HG02970 (cell line): ENCODE results near the gene MXD1.

Experiments
- ATAC-seq: cut with Tn5 transposase; IDR thresholded peaks from one replicate; pipeline ENCODE4 v1.9.1; 2021; ENCODE audit warnings: mild to moderate bottlenecking, moderate library complexity, moderate number of reproducible peaks; ENCODE audit not compliant: unreplicated experiment, low FRiP score

MXD1 gene

DNA sequence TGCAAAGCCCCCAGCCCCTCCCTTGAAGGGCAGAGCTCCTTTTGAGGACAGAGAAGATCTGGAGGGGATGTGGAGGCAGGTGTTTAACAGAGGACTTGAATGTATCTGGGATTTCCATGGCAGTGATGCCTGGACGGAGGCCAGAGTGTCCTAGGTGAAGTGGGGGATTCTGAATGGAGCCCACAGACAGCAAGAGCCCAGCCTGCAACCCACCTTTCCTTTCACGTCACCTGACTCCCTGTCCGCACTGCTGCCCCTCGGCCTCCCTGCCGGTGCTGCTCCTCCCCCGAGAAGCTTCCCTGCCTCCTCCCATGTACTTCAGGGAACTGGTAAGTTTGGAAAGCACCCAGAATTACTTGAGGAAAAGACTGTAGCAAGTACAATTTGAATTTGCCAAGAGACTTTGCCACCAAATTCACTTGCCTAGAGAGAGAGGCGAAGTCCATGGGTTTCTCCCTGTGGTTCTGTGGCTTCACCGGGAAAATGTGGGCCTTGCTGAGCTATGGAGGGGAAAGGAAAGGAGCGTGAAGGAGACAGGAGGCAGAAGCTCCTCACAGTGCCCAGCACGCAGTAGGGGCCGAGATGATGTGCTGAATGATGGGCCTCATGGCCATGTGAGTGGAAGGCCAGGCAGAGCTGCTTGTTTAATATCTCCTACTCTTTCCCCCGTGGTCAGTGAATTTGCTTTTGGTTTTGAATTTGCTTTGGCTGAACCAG lies 60.4 kb downstream of the MXD1 start:
- ATAC-seq = no peak

DNA sequence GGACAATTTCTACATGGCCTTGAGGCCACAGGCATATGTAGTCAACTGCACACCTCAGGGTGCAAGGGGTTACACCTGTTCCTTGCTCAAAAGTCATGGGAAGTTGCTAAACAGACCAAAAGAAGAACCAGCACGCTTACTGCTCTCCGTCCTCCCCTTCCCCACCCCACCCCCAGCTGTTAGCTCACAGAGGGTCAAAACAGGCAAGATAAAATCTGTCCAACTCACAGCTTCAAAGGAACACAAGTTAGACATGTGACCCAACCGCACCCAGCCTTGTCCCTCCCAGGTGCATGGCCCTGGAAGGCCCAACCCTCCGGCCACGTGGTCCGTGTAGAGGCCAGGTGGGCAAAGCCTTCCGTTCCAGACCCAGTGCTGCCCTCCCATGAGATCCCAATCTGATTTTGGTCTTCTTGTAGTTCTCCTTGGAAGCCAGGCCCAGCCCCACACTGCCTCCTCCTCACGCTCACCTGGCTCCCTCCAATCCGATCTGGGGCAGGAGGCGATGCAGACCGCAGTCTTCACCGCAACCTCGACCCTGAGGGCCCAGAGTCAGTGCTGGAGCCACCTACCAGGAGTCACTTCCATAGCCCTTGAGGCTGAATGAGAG lies 61.0 kb downstream of the MXD1 start:
- no peak for ATAC-seq

DNA sequence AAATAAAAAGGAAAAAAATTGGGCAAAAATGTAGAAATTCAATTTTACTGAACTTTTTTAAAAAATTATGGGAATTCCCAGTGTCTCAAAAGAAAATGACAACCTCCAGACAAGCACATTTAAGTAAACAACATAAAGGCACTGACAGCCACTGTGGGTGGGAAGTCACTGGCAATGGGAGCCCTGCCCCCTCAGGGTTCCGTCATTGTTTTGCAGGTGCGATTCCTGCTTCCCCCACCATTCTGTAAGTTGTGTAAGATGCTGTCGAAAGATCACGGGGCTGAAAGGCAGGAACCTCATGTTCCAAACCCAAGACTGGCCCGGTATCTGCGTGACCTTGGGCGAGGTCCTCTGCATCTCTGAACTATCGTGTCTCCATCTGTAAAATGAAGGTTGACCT lies 62.3 kb downstream of the MXD1 start:
- no peak for ATAC-seq

DNA sequence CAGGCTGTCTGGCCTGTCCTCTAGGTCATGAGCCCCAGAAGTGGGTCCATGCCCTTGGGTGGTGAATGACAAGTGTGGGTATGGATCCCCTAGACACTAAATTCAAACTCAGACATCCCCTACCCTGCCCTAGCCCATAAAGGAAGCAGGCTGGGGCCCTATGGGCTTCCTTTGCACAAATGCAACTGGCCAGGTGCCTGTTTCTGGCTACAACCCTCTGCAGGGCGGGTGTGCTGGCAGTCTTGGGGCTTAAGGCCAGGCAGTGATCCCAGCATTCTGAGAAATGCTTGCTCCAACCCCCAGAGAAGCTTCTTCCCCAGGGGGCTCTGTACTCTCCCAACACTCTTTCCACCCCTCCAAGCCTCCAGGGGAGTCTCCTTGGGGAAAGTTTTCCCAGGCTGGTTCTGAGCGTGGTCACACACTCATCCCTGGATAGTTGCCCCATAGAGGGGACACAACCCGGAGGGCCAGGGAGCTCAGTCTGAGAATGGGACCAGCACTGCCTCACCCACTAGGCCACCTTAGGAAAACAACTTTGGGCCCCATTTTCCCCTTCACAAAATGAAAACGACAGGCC lies 63.1 kb downstream of the MXD1 start:
- no peak for ATAC-seq

DNA sequence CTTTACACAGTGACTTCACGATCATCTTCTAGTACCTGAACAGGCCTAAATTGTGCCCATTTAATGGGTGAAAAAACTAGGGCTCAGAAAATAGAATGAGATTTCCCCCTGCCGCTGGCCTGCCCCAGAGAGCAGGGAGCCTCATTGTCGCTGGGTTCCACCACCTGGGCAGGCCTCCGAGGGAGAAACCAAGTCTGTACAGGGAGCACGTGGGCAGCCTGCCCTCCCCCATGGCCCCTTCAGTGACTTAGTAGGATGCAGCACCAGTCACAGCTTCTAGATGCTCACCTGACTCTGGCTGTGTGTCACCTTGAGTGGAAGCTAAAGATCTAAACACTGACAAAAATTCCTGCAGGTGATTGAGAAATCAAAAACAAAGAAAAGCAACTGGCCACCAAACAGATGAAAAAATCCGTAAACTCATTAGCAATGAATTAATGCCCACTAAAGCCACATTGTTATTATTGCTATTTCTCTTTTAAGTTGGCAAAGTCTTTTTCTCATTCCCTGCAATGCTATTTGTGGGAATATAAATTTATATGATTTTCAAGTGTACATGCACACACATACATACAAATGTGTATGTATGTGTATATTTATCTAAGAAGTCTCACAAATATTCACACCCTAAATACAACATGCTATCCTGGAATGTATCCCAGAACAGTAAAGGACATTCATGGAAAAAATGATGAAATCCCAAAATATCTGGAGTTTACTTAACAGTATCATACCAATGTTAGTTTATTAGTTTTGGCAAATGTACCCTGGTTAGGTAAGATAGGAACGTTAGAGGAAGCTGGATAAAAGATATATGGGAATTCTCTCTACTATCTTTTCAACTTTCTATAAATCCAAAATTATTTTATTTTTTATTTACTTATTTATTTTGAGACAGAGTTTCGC lies 65.2 kb downstream of the MXD1 start:
- ATAC-seq = no peak

DNA sequence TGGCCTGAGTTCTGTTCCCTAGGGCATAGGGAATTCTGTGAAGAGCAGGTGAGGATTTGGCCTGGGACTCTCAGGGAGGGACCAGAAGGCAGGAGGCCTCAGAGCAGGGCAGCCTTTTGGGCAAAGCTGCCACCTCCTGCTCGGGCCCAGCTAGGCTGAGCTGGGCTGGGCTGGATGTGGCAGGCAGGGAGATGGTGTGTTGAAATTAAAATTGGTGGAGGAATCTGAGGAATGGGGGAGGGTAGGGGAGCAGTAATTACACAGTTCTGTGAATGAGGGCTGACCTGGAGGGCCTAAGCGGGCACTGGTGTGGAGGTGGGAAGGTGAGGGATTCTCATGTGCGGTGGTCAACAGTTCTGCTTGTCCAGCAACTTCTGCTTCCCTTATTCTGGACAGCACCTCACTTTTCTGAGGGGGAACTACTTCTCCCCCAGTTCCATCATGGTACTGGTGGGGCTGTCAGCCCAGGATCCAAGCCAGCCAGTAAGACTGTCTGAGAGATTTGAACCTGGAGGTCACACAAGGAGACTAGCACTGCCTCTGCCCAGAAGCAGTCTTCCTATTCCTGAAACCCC lies 68.6 kb downstream of the MXD1 start:
- no peak for ATAC-seq

DNA sequence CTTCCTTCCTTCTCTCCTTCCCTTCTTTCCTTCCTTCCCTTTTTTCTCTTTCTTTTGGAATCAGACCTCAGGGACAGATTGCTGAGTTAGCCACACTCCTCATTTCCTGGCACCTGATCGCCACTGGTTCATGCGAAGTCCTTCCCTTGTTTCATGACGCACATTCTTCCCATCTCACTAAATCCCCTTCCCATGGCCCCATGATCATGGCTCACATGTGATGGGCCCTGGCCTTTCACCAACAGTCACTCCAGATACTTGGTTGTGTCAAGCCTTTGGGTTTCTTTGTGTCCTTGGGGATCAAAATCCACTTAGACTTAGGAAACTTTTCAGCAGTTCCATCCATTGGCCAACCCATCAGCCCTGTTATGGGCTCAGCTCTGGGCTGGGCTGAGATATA lies 70.3 kb downstream of the MXD1 start:
- no peak for ATAC-seq

DNA sequence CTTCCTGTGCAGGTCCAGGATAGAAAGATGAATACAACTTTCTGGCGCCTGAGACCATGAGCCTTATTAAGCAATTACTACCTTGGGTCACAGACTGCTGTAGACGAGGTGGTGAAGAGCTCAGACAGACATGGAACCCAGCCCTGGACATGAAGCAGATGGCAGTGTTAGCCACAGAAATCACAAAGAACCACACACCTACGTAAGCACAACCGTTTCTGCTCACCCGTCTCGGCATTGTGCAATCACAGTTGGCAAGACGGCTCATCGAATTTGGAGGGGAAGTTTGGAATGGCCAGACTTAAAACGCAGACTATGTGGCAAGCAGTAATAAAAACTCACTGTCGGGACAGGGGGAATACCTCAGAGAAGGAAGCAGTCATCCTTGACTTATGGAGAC lies 70.8 kb downstream of the MXD1 start:
- no peak for ATAC-seq

DNA sequence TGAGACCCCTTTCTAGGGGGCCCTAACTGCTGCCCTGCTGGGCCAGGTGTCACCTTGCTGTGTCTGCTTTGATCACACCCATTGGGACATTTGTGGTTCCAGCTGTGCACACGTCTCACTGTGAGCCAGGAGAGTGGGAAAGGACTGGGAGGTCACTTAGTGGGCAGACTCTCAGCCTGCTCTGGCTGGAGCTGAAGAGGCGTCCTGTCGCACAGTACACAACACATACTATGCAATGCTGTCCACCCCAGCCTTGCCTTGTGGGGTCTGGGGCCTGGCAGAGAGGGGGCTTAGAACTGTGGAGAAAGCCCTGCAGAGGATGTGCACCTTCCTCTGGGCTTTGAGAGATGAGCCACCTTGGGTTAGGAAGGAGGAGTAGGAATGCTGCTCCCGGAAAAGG lies 71.8 kb downstream of the MXD1 start:
- no peak for ATAC-seq

DNA sequence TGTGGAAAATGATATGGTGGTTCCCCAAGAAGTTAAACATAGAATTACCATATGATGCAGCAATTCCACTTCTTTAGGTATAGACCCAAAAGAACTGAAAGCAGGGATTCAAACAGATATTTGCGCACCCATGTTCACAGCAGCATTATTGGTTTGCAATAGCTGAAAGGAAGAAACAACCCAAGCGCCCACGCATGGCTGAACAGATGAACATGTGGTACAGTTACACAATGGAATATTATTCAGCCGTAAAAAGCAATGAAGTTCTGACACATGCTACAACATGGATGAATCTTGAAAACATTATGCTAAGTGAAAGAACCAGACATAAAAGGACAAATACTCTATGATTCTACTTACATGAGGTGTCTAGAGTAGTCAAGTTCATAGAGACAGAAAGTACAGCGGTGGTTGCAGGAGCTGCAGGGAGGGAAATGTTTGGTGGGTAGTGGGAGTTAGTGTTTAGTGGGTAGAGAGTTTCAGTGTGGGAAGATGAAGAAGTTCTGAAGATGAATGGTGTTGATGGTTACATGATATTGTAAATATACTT lies 73.3 kb downstream of the MXD1 start:
- ATAC-seq = no peak

DNA sequence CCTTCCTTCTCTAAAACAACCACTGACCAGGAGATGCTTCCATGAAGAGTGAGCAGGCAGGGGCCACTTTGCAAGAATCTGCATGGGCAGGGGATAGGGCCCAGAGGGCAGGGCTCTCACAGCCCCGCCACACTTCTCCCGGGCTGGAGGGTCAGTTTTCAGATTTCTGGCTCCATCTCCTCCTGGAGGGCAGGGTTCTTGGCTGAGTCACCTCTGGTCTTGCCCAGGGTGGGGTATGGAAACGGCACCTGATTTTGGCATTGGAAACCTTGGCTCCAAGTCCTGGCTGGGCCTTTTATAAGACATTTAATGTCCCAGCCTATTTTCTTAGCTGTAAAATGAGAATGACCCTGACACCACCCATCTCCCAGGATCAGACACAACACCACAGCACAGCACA lies 74.1 kb downstream of the MXD1 start:
- ATAC-seq = no peak

DNA sequence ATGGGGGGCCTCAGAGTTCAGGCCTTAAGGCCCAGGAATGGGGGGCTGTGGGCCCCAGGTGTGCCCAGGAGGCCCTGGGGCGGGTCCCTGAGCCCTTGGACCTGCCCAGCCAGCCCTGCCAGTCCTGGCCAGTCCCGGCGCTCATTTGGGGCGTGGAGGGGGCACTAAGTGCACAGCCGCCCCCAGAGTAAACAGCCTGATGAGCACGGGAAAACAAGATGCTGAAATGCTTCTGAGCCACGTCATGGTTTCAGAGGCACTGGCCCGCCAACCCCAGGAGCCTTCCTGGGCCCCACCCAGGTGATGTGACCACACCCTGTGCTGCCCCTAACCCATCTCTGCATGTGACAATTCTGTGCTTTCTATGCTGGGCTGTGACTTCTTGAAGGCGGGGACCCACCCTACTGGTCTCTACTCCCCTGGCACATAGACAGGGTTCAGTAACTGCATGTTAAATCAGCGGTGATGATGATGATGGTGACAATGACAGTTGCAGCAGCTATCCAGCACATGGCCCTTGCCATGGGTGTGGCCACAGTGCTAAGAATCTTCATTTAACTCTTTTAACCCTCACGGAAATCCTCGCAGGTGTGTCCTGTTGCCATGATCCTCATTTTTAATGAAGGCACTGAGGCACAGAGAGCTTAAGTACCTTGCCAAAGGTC lies 74.7 kb downstream of the MXD1 start:
- no peak for ATAC-seq
